Testis (tissue), 3 donors: Measurements from ENCODE around the gene FSTL4. TPM values are rescaled to one million over a fixed set of nuclear protein-coding genes. Genes with fewer than 3 reads are reported as not detected.

Experiments used
- DNase-seq: peaks from one replicate; pipeline ENCODE4 v3.0.0-alpha.2; 2019
- H3K27ac ChIP-seq, 2 donors: fragments of 200-600 bp; sonication (generic); one replicate each; pipeline ENCODE4 v1.5.1; 2019
- H3K27me3 ChIP-seq: fragments of 200-600 bp; sonication (generic); one replicate; pipeline ENCODE4 v1.5.1; 2019
- H3K36me3 ChIP-seq: fragments of 200-600 bp; sonication (generic); one replicate; pipeline ENCODE4 v1.5.1; 2017; ENCODE audit warnings: low read depth; ENCODE audit errors: missing control alignments
- H3K4me1 ChIP-seq: fragments of 200-600 bp; sonication (generic); one replicate; pipeline ENCODE4 v1.5.1; 2019
- H3K4me3 ChIP-seq, 2 donors: fragments of 200-600 bp; sonication (generic); one replicate each; pipeline ENCODE4 v1.5.1; 2017 to 2019
- H3K9me3 ChIP-seq: fragments of 200-600 bp; sonication (generic); one replicate; pipeline ENCODE4 v1.5.1; 2017
- CTCF ChIP-seq, 3 experiments: fragments of 450-650 bp in 2 of 3; fragments of 200-600 bp in 1 of 3; sonication (generic) in 1 of 3; IDR thresholded peaks; one replicate each; pipeline ENCODE4 v1.5.1; 2016 to 2019; ENCODE audit warnings: antibody characterized with exemption in 3 of 3, mild to moderate bottlenecking in 2 of 3, moderate library complexity in 1 of 3
- POLR2A ChIP-seq: fragments of 450-650 bp; IDR thresholded peaks from one replicate; pipeline ENCODE4 v1.6.1; 2017; ENCODE audit warnings: antibody characterized with exemption, mild to moderate bottlenecking, moderate library complexity
- WGBS, 2 donors: methylation state at CpG; one replicate each; pipeline ENCODE4 v1.1.5; 2018; 5-methylcytosine and 5-hydroxymethylcytosine counted together
- intact Hi-C: fragments of 100-400 bp; cut with DNase I; formaldehyde crosslinking; loops from one replicate; pipeline ENCODE4 v1.15.1; 2023; ENCODE audit warnings: low total_unique reads
- polyA plus RNA-seq: library from polyadenylated mRNA; stranded (reverse); fragments of 350-450 nt; fragmentation: Illumina TruSeq; extraction: RNeasy Lipid Tissue Mini Kit (QIAGEN cat#74804); gene quantifications from one replicate; pipeline ENCODE4 v1.2.3, GENCODE V29; 2014; ENCODE audit warnings: low read depth, low replicate concordance; ENCODE audit not compliant: insufficient read depth
- total RNA-seq, 2 donors: library from RNA; depleted of rRNA; stranded (reverse); fragments of >200 nt; gene quantifications; one replicate each; pipeline ENCODE4 v1.2.3, GENCODE V29; 2016

FSTL4 gene
- total and polyA plus RNA-seq, 3 donors from 2014 or later = 7.1 to 8.6 (median 7.4) TPM

- 58 to 69% methylated on average over 3 of the region's 3 CpGs for WGBS, 2 donors
- peak; percentile 62 for DNase-seq
- H3K4me1 ChIP-seq = no peaks in the 10 kb centered on the region
- no peaks in the 10 kb centered on the region for H3K27me3 ChIP-seq
- TF ChIP-seq CTCF (IDR thresholded peaks at IDR 0.05) = no peak
- TF ChIP-seq POLR2A = no peak
- no peaks in the 10 kb centered on the region for H3K9me3 ChIP-seq
- H3K27ac ChIP-seq = no peak overlapping the region
- no peak overlapping the region for H3K4me3 ChIP-seq
- intact Hi-C loops = no loop called here
- no peaks in the 10 kb centered on the region for H3K36me3 ChIP-seq
Measured at GRCh38 chr5:133565993-133566392, 46.3 kb downstream of the FSTL4 start.

- intact Hi-C loops = no loop called here
Measured at GRCh38 chr5:133564921-133565565, 47.3 kb downstream of the FSTL4 start.

GRCh38 chr5:133562554-133562953 lies 49.8 kb downstream of the FSTL4 start:
- DNase-seq = no peak
- Histone ChIP-seq H3K4me1 (no peaks in the 10 kb centered on the region), H3K36me3 (no peaks in the 10 kb centered on the region), H3K9me3 (no peaks in the 10 kb centered on the region), H3K27ac (no peak overlapping the region), H3K27me3 (no peaks in the 10 kb centered on the region), H3K4me3 (no peak overlapping the region)
- TF ChIP-seq POLR2A (no peak), CTCF (IDR thresholded peaks at IDR 0.05) (no peak)
- intact Hi-C loops = no loop called here
- 69 to 70% methylated on average over 7 to 10 of the region's 10 CpGs for WGBS, 2 donors

More at GRCh38 chr5:133564921-133565565, 47.3 kb downstream of the FSTL4 start:
- no peak overlapping the region for H3K27ac ChIP-seq
- TF ChIP-seq POLR2A (no peak), CTCF (IDR thresholded peaks at IDR 0.05) (no peak)
- no peaks in the 10 kb centered on the region for H3K27me3 ChIP-seq
- no peaks in the 10 kb centered on the region for H3K9me3 ChIP-seq
- H3K4me1 ChIP-seq = no peaks in the 10 kb centered on the region
- 82 to 84% methylated on average over 4 of the region's 4 CpGs for WGBS, 2 donors
- no peak for DNase-seq
- no peak overlapping the region for H3K4me3 ChIP-seq
- H3K36me3 ChIP-seq = no peaks in the 10 kb centered on the region

- Histone ChIP-seq H3K9me3 (no peaks in the 10 kb centered on the region), H3K4me3 (no peak overlapping the region), H3K27me3 (no peaks in the 10 kb centered on the region), H3K36me3 (no peaks in the 10 kb centered on the region), H3K4me1 (no peaks in the 10 kb centered on the region), H3K27ac (no peak overlapping the region)
- no peak for DNase-seq
- no peak for TF ChIP-seq CTCF (IDR thresholded peaks at IDR 0.05)
- 68 to 70% methylated on average over 5 of the region's 5 CpGs for WGBS, 2 donors
- intact Hi-C loops = no loop called here
Measured at GRCh38 chr5:133559960-133560359, 52.4 kb downstream of the FSTL4 start.

- Histone ChIP-seq H3K4me1 (no peaks in the 10 kb centered on the region), H3K27me3 (no peaks in the 10 kb centered on the region), H3K36me3 (no peaks in the 10 kb centered on the region), H3K4me3 (no peak overlapping the region), H3K9me3 (no peaks in the 10 kb centered on the region), H3K27ac (no peak overlapping the region)
- no peak for DNase-seq
- WGBS, 2 donors = 74% methylated on average over 4 of the region's 4 CpGs
- intact Hi-C loops = no loop called here
- TF ChIP-seq POLR2A = no peak
- TF ChIP-seq CTCF (IDR thresholded peaks at IDR 0.05) = no peak
Measured at GRCh38 chr5:133556551-133556950, 55.8 kb downstream of the FSTL4 start.
